Breast epithelium (tissue), 3 donors: Measurements from ENCODE around the gene STX18.

Source experiments
- POLR2A ChIP-seq: fragments of 450-650 bp; IDR thresholded peaks from one replicate; pipeline ENCODE4 v1.6.1; 2016; ENCODE audit warnings: antibody characterized with exemption, mild to moderate bottlenecking, moderate library complexity
- TF ChIP-seq, protein P1 (sequence below), 3 donors: fragments of 450-650 bp; IDR thresholded peaks; one replicate each; pipeline ENCODE4 v1.5.1; 2016 to 2017; ENCODE audit warnings: antibody characterized with exemption in 3 of 3, mild to moderate bottlenecking in 3 of 3, moderate library complexity in 3 of 3

DNA sequence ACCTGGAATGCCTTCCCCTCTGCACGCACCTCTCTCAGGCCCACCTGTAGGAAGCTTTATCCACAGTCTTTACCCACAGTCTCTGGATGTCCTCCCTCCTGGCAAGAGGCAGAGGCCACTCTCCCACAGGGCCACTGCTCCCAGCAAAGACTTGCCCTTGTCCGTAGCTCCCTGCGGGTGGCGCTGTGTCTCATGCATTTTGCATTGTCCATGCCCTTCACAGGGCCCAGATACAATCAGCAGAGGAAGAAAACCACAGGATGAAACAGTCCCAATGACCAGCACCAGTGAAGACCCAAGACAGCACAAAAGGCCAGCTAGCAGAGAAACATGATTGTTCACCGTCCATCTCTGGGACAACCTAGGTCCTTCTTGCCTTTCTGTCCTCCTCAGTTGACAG, 157.0 kb downstream of the STX18 start:
- TF ChIP-seq, protein P1, sequence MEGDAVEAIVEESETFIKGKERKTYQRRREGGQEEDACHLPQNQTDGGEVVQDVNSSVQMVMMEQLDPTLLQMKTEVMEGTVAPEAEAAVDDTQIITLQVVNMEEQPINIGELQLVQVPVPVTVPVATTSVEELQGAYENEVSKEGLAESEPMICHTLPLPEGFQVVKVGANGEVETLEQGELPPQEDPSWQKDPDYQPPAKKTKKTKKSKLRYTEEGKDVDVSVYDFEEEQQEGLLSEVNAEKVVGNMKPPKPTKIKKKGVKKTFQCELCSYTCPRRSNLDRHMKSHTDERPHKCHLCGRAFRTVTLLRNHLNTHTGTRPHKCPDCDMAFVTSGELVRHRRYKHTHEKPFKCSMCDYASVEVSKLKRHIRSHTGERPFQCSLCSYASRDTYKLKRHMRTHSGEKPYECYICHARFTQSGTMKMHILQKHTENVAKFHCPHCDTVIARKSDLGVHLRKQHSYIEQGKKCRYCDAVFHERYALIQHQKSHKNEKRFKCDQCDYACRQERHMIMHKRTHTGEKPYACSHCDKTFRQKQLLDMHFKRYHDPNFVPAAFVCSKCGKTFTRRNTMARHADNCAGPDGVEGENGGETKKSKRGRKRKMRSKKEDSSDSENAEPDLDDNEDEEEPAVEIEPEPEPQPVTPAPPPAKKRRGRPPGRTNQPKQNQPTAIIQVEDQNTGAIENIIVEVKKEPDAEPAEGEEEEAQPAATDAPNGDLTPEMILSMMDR (IDR thresholded peaks at IDR 0.05): no peak
- no peak for TF ChIP-seq POLR2A
